Gastroesophageal sphincter (tissue), 4 donors: ENCODE results near the gene STX19. TPM values are rescaled to one million over a fixed set of nuclear protein-coding genes. Genes with fewer than 3 reads are reported as not detected.
A peak's percentile ranks its signal among the peaks of the same experiment; 100 is the strongest.
"Not testable (repeated sequence)": the region's sequence is repeated elsewhere in the genome, so short reads cannot be mapped to it uniquely, and the experiment has no call there.

Experiments
- ATAC-seq: fragments of 150-250 bp; one replicate; pipeline ENCODE4 v1.9.1; 2016; ENCODE audit warnings: mild to moderate bottlenecking, moderate library complexity
- H3K27ac ChIP-seq, 4 donors: fragments of 200-600 bp; sonication (generic) in 3 of 4; 1 replicate in 3 of 4; 2 replicates in 1 of 4; pipeline ENCODE4 v1.5.1; 2016 to 2019
- H3K27me3 ChIP-seq: fragments of 200-600 bp; sonication (generic); one replicate; pipeline ENCODE4 v1.5.1; 2019
- H3K36me3 ChIP-seq, 2 donors: fragments of 200-600 bp; sonication (generic); one replicate each; pipeline ENCODE4 v1.5.1; 2019; ENCODE audit warnings: control low read depth in 1 of 2
- H3K4me1 ChIP-seq, 3 donors: fragments of 200-600 bp; sonication (generic); 1 replicate in 2 of 3; 2 replicates in 1 of 3; pipeline ENCODE4 v1.5.1; 2016 to 2019; ENCODE audit warnings: control low read depth in 2 of 3
- H3K4me3 ChIP-seq, 2 donors: fragments of 200-600 bp; sonication (generic); one replicate each; pipeline ENCODE4 v1.5.1; 2019; ENCODE audit warnings: mild to moderate bottlenecking in 1 of 2, moderate library complexity in 1 of 2
- H3K9me3 ChIP-seq, 3 donors: fragments of 200-600 bp; sonication (generic); one replicate each; pipeline ENCODE4 v1.5.1; 2017 to 2019; ENCODE audit warnings: control low read depth in 2 of 3
- EP300 ChIP-seq: sonication (generic); formaldehyde crosslinking; IDR thresholded peaks from one replicate; pipeline ENCODE4 v1.6.1; 2017; ENCODE audit warnings: antibody characterized with exemption, mild to moderate bottlenecking
- POLR2A ChIP-seq, 2 donors: fragments of 450-650 bp; IDR thresholded peaks; one replicate each; pipeline ENCODE4 v1.6.1; 2017; ENCODE audit warnings: antibody characterized with exemption in 2 of 2, mild to moderate bottlenecking in 2 of 2, moderate library complexity in 1 of 2
- POLR2AphosphoS5 ChIP-seq: sonication (generic); formaldehyde crosslinking; IDR thresholded peaks from one replicate; pipeline ENCODE4 v1.6.1; 2017; ENCODE audit warnings: antibody characterized with exemption
- WGBS, 2 donors: methylation state at CpG; one replicate each; pipeline ENCODE4 v1.1.5; 2018; ENCODE audit warnings: low coverage in 1 of 2; 5-methylcytosine and 5-hydroxymethylcytosine counted together
- total RNA-seq, 4 donors: library from RNA; depleted of rRNA; stranded (reverse); fragments of >200 nt; gene quantifications; one replicate each; pipeline ENCODE4 v1.1.0, GENCODE V29; 2016
- TF ChIP-seq, protein P1 (sequence below), 4 experiments: fragments of 200-600 bp in 2 of 4; fragments of 450-650 bp in 2 of 4; sonication (generic) in 1 of 4; IDR thresholded peaks; one replicate each; pipeline ENCODE4 v1.5.1; 2017 to 2019; ENCODE audit warnings: antibody characterized with exemption in 4 of 4, mild to moderate bottlenecking in 2 of 4, moderate library complexity in 2 of 4

STX19 gene
- total RNA-seq, 4 donors from 2014 or later, result 0.74 TPM; not detected in 3

DNA sequence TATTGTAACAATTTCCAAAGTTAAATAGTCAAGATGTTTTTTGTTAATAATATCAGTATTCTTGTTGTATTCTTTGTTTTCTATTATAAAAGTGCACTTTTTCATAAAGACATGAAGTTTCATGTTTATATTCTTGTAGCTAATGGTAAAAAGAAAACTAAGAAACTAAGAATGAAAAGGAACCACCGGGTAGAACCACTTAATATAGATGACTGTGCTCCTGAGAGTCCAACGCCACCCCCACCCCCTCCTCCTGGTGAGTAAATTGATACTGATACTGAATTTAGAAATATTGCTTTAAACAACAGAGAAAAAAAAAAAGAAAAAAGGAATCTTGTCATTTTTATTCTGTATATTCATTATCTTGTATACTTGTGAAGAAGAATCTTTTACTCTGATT lies 20.9 kb upstream of the STX19 start:
- Histone ChIP-seq H3K4me3 (no peak overlapping the region), H3K4me1 (no peaks in the 10 kb centered on the region), H3K27ac (no peak overlapping the region), H3K27me3 (no peaks in the 10 kb centered on the region), H3K36me3 (peaks cover 0 to 27% of the 10 kb centered on the region in 2 donors), H3K9me3 (no peaks in the 10 kb centered on the region)
- TF ChIP-seq POLR2A (IDR thresholded peaks at IDR 0.05) (no peak), EP300 (no peak), POLR2AphosphoS5 (no peak)
- WGBS, 2 donors, result 89 to 92% methylated on average over 2 of the region's 2 CpGs
- no peak for ATAC-seq

DNA sequence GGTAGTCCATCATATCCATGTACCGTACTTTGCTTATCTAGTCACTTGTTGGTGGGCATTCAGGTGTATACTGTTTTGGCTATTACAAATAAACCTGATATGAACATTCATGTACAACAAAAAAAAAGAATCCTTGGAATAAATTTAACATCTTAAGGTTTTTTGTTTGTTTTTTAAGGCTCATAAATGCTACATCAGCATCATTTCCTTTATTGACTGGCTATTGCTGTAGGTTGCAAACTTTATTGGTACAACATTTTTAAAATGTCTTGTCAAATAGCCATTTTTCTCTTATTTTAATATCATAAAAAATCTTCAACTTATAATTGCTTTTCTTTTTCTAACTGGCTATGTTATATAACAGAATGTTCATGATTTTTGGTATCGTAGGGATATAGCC lies 18.1 kb upstream of the STX19 start:
- no peaks in the 10 kb centered on the region for H3K9me3 ChIP-seq
- H3K4me1 ChIP-seq, result no peaks in the 10 kb centered on the region
- 91 to 100% methylated on average over 2 of the region's 2 CpGs for WGBS, 2 donors
- no peak for TF ChIP-seq POLR2A (IDR thresholded peaks at IDR 0.05)
- TF ChIP-seq, protein P1, sequence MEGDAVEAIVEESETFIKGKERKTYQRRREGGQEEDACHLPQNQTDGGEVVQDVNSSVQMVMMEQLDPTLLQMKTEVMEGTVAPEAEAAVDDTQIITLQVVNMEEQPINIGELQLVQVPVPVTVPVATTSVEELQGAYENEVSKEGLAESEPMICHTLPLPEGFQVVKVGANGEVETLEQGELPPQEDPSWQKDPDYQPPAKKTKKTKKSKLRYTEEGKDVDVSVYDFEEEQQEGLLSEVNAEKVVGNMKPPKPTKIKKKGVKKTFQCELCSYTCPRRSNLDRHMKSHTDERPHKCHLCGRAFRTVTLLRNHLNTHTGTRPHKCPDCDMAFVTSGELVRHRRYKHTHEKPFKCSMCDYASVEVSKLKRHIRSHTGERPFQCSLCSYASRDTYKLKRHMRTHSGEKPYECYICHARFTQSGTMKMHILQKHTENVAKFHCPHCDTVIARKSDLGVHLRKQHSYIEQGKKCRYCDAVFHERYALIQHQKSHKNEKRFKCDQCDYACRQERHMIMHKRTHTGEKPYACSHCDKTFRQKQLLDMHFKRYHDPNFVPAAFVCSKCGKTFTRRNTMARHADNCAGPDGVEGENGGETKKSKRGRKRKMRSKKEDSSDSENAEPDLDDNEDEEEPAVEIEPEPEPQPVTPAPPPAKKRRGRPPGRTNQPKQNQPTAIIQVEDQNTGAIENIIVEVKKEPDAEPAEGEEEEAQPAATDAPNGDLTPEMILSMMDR (IDR thresholded peaks at IDR 0.05), result no peak
- TF ChIP-seq EP300, result no peak
- TF ChIP-seq POLR2AphosphoS5, result no peak
- ATAC-seq, result no peak
- H3K4me3 ChIP-seq, result no peak overlapping the region
- no peaks in the 10 kb centered on the region for H3K27me3 ChIP-seq
- H3K27ac ChIP-seq, result no peak overlapping the region
- peaks cover 0 to 25% of the 10 kb centered on the region in 2 donors for H3K36me3 ChIP-seq

DNA sequence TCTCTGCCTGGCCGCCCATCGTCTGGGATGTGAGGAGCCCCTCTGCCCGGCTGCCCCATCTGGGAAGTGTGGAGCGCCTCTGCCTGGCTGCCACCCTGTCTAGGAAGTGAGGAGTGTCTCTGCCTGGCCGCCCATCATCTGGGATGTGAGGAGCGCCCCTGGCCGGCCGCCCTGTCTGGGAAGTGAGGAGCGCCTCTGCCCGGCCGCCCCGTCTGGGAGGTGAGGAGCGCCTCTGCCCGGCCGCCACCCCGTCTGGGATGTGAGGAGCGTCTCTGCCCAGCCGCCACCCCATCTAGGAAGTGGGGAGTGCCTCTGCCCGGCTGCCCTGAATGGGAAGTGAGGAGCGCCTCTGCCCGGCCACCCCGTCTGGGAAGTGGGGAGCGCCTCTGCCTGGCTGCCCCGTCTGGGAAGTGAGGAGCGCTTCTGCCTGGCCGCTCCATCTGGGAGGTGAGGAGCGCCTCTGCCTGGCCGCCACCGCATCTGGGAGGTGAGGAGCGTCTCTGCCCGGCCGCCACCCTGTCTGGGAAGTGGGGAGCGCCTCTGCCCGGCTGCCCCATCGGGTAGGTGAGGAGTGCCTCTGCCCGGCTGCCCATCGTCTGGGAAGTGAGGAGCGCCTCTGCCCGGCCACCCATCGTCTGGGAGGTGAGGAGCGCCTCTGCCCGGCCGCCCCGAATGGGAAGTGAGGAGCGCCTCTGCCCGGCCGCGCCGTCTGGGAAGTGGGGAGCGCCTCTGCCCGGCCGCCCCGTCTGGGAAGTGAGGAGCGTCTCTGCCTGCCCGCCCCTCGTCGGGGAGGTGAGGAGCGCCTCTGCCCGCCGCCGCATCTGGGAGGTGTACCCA lies 15.9 kb upstream of the STX19 start:
- H3K9me3 ChIP-seq, H3K4me1 ChIP-seq, ATAC-seq, H3K4me3 ChIP-seq, H3K27me3 ChIP-seq, H3K27ac ChIP-seq: not testable (repeated sequence)
- H3K36me3 ChIP-seq, result peaks cover 0 to 37% of the 10 kb centered on the region in 2 donors
- WGBS, 2 donors, result no CpG with 5 or more reads among the region's 61 CpGs

DNA sequence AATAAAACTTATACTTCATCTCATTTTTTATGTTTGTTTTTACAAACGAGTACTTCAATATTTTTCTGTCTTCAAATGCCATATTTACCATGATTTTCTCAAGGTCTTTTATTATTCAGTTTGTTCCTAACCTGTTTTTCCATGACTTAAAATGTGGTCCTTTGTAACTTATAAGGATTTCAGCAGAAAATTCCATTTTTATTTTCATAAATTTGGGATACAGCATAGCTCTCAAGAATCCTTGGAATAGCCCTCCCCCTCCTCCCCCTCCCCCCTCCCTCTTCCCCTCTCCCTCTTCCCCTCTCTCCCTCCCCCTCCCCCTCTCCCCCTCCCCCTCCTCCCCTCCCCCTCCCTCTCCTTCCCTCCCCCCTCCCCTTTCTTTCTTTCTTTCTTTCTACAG lies 14.9 kb upstream of the STX19 start:
- no peaks in the 10 kb centered on the region for H3K27me3 ChIP-seq
- no peaks in the 10 kb centered on the region for H3K4me1 ChIP-seq
- no peak overlapping the region for H3K27ac ChIP-seq
- H3K9me3 ChIP-seq, result no peaks in the 10 kb centered on the region
- TF ChIP-seq EP300 (no peak), POLR2AphosphoS5 (no peak), POLR2A (IDR thresholded peaks at IDR 0.05) (no peak)
- TF ChIP-seq, protein P1 (IDR thresholded peaks at IDR 0.05), result no peak
- no peak overlapping the region for H3K4me3 ChIP-seq
- ATAC-seq, result no peak
- H3K36me3 ChIP-seq, result peaks cover 0 to 42% of the 10 kb centered on the region in 2 donors
- 75 to 92% methylated on average over 1 of the region's 1 CpG for WGBS, 2 donors

DNA sequence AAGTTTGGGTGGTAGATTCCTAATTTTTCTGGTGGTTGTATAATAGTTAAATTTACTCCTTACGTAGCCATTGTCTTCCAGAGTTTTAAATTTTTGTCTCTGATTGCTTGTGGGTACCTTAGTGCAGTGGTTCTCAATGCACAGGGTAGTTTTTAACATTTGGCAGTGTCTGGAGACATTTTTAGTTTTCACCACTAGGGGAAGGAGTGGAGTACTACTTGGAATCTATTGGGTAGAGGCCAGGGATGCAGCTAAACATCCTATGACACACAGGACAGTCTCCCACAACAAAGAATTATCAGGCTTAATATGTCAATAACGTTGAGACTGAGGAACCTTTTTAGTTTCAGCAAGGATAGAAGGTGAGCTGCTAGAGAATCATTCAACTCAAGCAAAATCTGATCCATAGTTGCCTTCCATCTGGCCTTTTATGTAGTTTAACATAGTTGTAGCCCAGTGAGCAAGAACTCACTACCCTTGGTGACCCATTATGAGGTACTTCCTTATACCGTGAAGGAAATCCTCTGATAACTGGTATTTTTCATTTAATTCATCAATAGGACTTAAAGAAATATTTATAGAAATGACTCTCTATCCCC lies 8.6 kb upstream of the STX19 start:
- no peaks in the 10 kb centered on the region for H3K27me3 ChIP-seq

More for the DNA sequence above, 8.6 kb upstream of the STX19 start:
- TF ChIP-seq POLR2AphosphoS5, result no peak
- TF ChIP-seq, protein P1 (IDR thresholded peaks at IDR 0.05), result peak; percentile 4 to 44 (median 24)
- Histone ChIP-seq H3K36me3 (peaks cover 0 to 31% of the 10 kb centered on the region in 2 donors), H3K4me3 (no peak overlapping the region), H3K9me3 (no peaks in the 10 kb centered on the region), H3K4me1 (no peaks in the 10 kb centered on the region), H3K27ac (no peak overlapping the region)
- 72 to 85% methylated on average over 2 to 3 of the region's 3 CpGs for WGBS, 2 donors
- no peak for ATAC-seq
